Gastrocnemius medialis (tissue), 4 donors: ENCODE data around the gene ATF3.

Experiments used
- POLR2A ChIP-seq, 2 donors: fragments of 450-650 bp; IDR thresholded peaks; one replicate each; pipeline ENCODE4 v1.6.1; 2017; ENCODE audit warnings: antibody characterized with exemption in 2 of 2, mild to moderate bottlenecking in 2 of 2, moderate library complexity in 2 of 2
- TF ChIP-seq, protein P1 (sequence below), 5 experiments: fragments of 450-650 bp in 3 of 5; fragments of 200-600 bp in 2 of 5; sonication (generic) in 2 of 5; IDR thresholded peaks in 4 of 5; conservative IDR thresholded peaks in 1 of 5; 1 replicate in 4 of 5; 2 replicates in 1 of 5; pipeline ENCODE4 v1.5.1; 2016 to 2019; ENCODE audit warnings: antibody characterized with exemption in 5 of 5, mild to moderate bottlenecking in 3 of 5, moderate library complexity in 3 of 5

DNA sequence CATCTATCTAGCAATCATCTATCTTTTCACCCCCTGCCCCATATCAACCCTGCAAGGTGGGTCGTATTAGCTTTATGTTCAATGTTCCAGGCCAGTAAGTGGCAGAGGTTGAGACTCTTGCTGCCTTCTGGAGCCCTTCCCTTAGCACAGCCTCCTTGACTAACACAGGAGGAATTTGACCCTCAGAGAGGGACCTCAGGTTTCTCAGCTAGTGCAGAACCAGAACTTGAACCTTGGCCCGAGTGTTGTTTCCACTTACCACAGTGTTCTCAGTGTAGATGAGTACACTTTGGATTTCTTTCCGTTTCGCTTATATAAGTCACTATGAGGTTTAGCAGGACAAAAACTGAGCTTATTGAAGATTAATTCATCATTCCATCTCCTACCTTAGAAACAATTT lies 11.1 kb upstream of the ATF3 start:
- TF ChIP-seq, protein P1, sequence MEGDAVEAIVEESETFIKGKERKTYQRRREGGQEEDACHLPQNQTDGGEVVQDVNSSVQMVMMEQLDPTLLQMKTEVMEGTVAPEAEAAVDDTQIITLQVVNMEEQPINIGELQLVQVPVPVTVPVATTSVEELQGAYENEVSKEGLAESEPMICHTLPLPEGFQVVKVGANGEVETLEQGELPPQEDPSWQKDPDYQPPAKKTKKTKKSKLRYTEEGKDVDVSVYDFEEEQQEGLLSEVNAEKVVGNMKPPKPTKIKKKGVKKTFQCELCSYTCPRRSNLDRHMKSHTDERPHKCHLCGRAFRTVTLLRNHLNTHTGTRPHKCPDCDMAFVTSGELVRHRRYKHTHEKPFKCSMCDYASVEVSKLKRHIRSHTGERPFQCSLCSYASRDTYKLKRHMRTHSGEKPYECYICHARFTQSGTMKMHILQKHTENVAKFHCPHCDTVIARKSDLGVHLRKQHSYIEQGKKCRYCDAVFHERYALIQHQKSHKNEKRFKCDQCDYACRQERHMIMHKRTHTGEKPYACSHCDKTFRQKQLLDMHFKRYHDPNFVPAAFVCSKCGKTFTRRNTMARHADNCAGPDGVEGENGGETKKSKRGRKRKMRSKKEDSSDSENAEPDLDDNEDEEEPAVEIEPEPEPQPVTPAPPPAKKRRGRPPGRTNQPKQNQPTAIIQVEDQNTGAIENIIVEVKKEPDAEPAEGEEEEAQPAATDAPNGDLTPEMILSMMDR (IDR thresholded peaks at IDR 0.05 in 4 of 5, conservative IDR thresholded peaks at IDR 0.05 in 1 of 5): no peak
- TF ChIP-seq POLR2A (IDR thresholded peaks at IDR 0.05): no peak
